ENCODE data around the gene LRRC38. TPM values are rescaled to one million over a fixed set of nuclear protein-coding genes. Genes with fewer than 3 reads are reported as not detected.

The LRRC38 gene
- total RNA-seq, 4 donors from 2014 or later = 0.23 TPM; not detected in 3

DNA sequence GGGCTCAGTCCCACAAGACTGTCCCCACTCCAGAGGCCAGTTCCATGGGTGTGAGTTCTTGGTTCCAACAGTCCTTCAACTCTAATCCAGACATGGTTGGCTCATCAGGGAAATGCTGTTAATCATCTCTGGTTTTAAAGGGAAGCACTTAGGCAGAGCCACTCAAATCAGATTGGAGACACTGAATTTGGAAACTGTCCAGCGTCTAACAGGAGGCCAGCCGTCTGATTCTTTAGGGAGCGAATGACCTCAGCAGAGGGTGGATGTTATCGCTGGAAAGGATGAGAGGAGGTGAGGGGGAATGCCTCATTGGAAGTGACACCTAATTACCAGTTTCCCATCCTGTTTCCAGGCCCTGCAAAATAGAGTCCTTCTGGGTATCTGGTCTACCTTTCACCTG is 22.8 kb upstream of the LRRC38 start:
- H3K9me3 ChIP-seq = no peaks in the 10 kb centered on the region
- WGBS, 2 donors (ENCODE audit: low coverage in 1 of 2) = 20 to 71% methylated on average over 1 to 4 of the region's 4 CpGs
- no peak for ATAC-seq
- H3K27ac ChIP-seq = no peak overlapping the region
- no peaks in the 10 kb centered on the region for H3K27me3 ChIP-seq
- H3K36me3 ChIP-seq = no peaks in the 10 kb centered on the region
- TF ChIP-seq POLR2A (IDR thresholded peaks at IDR 0.05) (no peak), EP300 (IDR thresholded peaks at IDR 0.05) (no peak), POLR2AphosphoS5 (IDR thresholded peaks at IDR 0.05) (no peak), CTCF (IDR thresholded peaks at IDR 0.05) (no peak)
- no peak overlapping the region for H3K4me3 ChIP-seq
- peaks cover 0 to 6% (median 0%) of the 10 kb centered on the region in 3 donors for H3K4me1 ChIP-seq

GRCh38 chr1:13535227-13535626 is 21.4 kb upstream of the LRRC38 start:
- H3K36me3 ChIP-seq = no peaks in the 10 kb centered on the region
- H3K27me3 ChIP-seq = no peaks in the 10 kb centered on the region
- TF ChIP-seq POLR2A (IDR thresholded peaks at IDR 0.05) (no peak), POLR2AphosphoS5 (IDR thresholded peaks at IDR 0.05) (no peak), CTCF (IDR thresholded peaks at IDR 0.05) (no peak), EP300 (IDR thresholded peaks at IDR 0.05) (no peak)
- ATAC-seq = no peak
- 73 to 91% methylated on average over 5 to 6 of the region's 6 CpGs for WGBS, 2 donors (ENCODE audit: low coverage in 1 of 2)
- H3K27ac ChIP-seq = no peak overlapping the region
- H3K4me3 ChIP-seq = no peak overlapping the region
- H3K4me1 ChIP-seq = no peaks in the 10 kb centered on the region
- H3K9me3 ChIP-seq = no peaks in the 10 kb centered on the region

DNA sequence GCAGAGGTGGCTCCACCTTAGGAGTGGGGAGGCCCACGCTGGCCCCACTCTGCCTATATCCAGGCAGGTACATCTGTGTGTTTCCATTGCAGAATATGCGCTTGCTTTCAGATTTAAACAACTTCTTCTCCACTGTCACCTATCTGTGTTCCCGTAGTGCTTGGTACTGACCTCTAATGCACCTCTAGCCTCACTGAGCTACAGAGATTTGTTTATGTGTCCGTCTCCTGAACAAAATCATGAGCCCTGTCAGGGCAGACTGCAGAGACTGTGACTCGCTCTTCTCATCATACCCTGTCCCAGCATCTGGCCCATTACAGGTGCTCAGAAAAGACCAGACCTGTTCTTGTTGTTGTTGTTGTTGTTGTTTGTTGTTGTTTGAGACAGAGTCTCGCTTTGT is 14.5 kb upstream of the LRRC38 start:
- H3K9me3 ChIP-seq = peaks cover 0 to 12% (median 0%) of the 10 kb centered on the region in 3 donors
- TF ChIP-seq POLR2A (IDR thresholded peaks at IDR 0.05) = no peak
- no peaks in the 10 kb centered on the region for H3K36me3 ChIP-seq
- no peak overlapping the region for H3K4me3 ChIP-seq
- ATAC-seq = no peak
- H3K27ac ChIP-seq = no peak overlapping the region
- H3K27me3 ChIP-seq = peaks cover 25% of the 10 kb centered on the region
- 53 to 57% methylated on average over 4 to 6 of the region's 6 CpGs for WGBS, 2 donors (ENCODE audit: low coverage in 1 of 2)
- no peaks in the 10 kb centered on the region for H3K4me1 ChIP-seq

- Histone ChIP-seq H3K27me3 (peaks cover 52% of the 10 kb centered on the region), H3K27ac (no peak overlapping the region), H3K4me1 (no peaks in the 10 kb centered on the region), H3K36me3 (no peaks in the 10 kb centered on the region), H3K9me3 (peaks cover 0 to 18% (median 0%) of the 10 kb centered on the region in 3 donors), H3K4me3 (no peak overlapping the region)
- no peak for ATAC-seq
- no peak for TF ChIP-seq POLR2A (IDR thresholded peaks at IDR 0.05)
- TF ChIP-seq EP300 (IDR thresholded peaks at IDR 0.05) = no peak
- no peak for TF ChIP-seq POLR2AphosphoS5 (IDR thresholded peaks at IDR 0.05)
- TF ChIP-seq CTCF (IDR thresholded peaks at IDR 0.05) = no peak
- 44 to 59% methylated on average over 5 to 6 of the region's 8 CpGs for WGBS, 2 donors (ENCODE audit: low coverage in 1 of 2)
Measured at GRCh38 chr1:13523780-13524477, 10.1 kb upstream of the LRRC38 start.

- TF ChIP-seq POLR2A (IDR thresholded peaks at IDR 0.05) (no peak), POLR2AphosphoS5 (IDR thresholded peaks at IDR 0.05) (no peak), EP300 (IDR thresholded peaks at IDR 0.05) (no peak), CTCF (IDR thresholded peaks at IDR 0.05) (no peak)
- H3K27me3 ChIP-seq = peaks cover 67% of the 10 kb centered on the region
- no peak for ATAC-seq
- H3K27ac ChIP-seq = no peak overlapping the region
- no peak overlapping the region for H3K4me3 ChIP-seq
- WGBS, 2 donors (ENCODE audit: low coverage in 1 of 2) = 71 to 78% methylated on average over 6 to 11 of the region's 12 CpGs
- peaks cover 0 to 13% (median 0%) of the 10 kb centered on the region in 3 donors for H3K9me3 ChIP-seq
- no peaks in the 10 kb centered on the region for H3K36me3 ChIP-seq
- no peaks in the 10 kb centered on the region for H3K4me1 ChIP-seq
Measured at GRCh38 chr1:13520985-13521384, 7.2 kb upstream of the LRRC38 start.
